IMR-90 (cell line): Measurements from ENCODE around the gene ENDOV. TPM values are rescaled to one million over a fixed set of nuclear protein-coding genes. Genes with fewer than 3 reads are reported as not detected.

Experiments used
- ATAC-seq: fragments of 200-7000 bp; cut with Tn5 transposase; 2 replicates; pipeline ENCODE4 v1.9.1; 2020; ENCODE audit warnings: low read depth, mild to moderate bottlenecking, moderate library complexity
- BruUV-seq: library from RNA; stranded (reverse); fragments of 400-500 nt; replicated peaks from 2 replicates; lab custom pipeline; 2021; lab: Mats Ljungman, UMichigan
- CTCF ChIA-PET: fragments of 300-600 bp; formaldehyde crosslinking; extraction: SDS; loops from one replicate; lab custom pipeline; 2021; ENCODE audit warnings: antibody characterized with exemption; lab: Yijun Ruan, JAX
- POLR2A ChIA-PET: fragments of 300-600 bp; sonication (Branson Sonifier 250); formaldehyde crosslinking; loops from one replicate; lab custom pipeline; 2022; ENCODE audit warnings: antibody characterized with exemption; ENCODE audit not compliant: unreplicated experiment; lab: Charles Lee
- DNase-seq: peaks from one replicate; pipeline ENCODE4 v3.0.0; 2013
- H2AFZ ChIP-seq: replicated peaks from 2 replicates; pipeline ENCODE3; 2013; ENCODE audit warnings: low read length, mild to moderate bottlenecking; ENCODE audit not compliant: poor library complexity
- H2AK5ac ChIP-seq: 2 replicates; pipeline ENCODE4 v1.6.1; 2013; ENCODE audit warnings: low read depth, low read length, inconsistent platforms
- H2AK9ac ChIP-seq: replicated peaks from 2 replicates; pipeline ENCODE3; 2013; ENCODE audit warnings: mild to moderate bottlenecking, low read depth, low read length, moderate library complexity; ENCODE audit not compliant: poor library complexity
- H2BK120ac ChIP-seq: 2 replicates; pipeline ENCODE4 v1.6.1; 2013; ENCODE audit warnings: low read depth, low read length, inconsistent platforms
- H2BK15ac ChIP-seq: 3 replicates; pipeline ENCODE4 v1.6.1; 2013; ENCODE audit warnings: low read depth, low read length, inconsistent platforms
- H2BK20ac ChIP-seq: 2 replicates; pipeline ENCODE4 v1.6.1; 2013; ENCODE audit warnings: low read depth, mild to moderate bottlenecking, inconsistent platforms, low read length, moderate library complexity
- H2BK5ac ChIP-seq: 2 replicates; pipeline ENCODE4 v1.6.1; 2013; ENCODE audit warnings: mild to moderate bottlenecking, low read depth, low read length, inconsistent platforms; ENCODE audit not compliant: poor library complexity, severe bottlenecking
- H3K14ac ChIP-seq: replicated peaks from 2 replicates; pipeline ENCODE4 v1.6.1; 2013; ENCODE audit warnings: low read depth, low read length, inconsistent platforms
- H3K18ac ChIP-seq: 2 replicates; pipeline ENCODE4 v1.6.1; 2013; ENCODE audit warnings: low read depth, low read length, control low read depth
- H3K23ac ChIP-seq: 2 replicates; pipeline ENCODE4 v1.6.1; 2013; ENCODE audit warnings: low read depth, low read length, inconsistent platforms
- H3K27ac ChIP-seq: 2 replicates; pipeline ENCODE4 v1.5.1; 2013; ENCODE audit warnings: mild to moderate bottlenecking, control low read depth, low read length; ENCODE audit not compliant: insufficient read depth
- H3K27me3 ChIP-seq: 2 replicates; pipeline ENCODE4 v1.6.1; 2013; ENCODE audit warnings: low read length; ENCODE audit not compliant: control insufficient read depth, insufficient read depth
- H3K36me3 ChIP-seq: 2 replicates; pipeline ENCODE4 v1.6.1; 2013; ENCODE audit warnings: low read length, mixed read lengths; ENCODE audit not compliant: control insufficient read depth, insufficient read depth
- H3K4ac ChIP-seq: 2 replicates; pipeline ENCODE4 v1.6.1; 2013; ENCODE audit warnings: low read depth, low read length, inconsistent platforms
- H3K4me1 ChIP-seq: 2 replicates; pipeline ENCODE4 v1.6.1; 2013; ENCODE audit warnings: low read length, mixed read lengths; ENCODE audit not compliant: control insufficient read depth, insufficient read depth
- H3K4me2 ChIP-seq: 2 replicates; pipeline ENCODE4 v1.6.1; 2013; ENCODE audit warnings: low read depth, mild to moderate bottlenecking, control low read depth, low read length, moderate library complexity
- H3K4me3 ChIP-seq: 2 replicates; pipeline ENCODE4 v1.5.1; 2013; ENCODE audit warnings: low read depth, mild to moderate bottlenecking, control low read depth, low read length, moderate library complexity; ENCODE audit not compliant: insufficient read depth
- H3K56ac ChIP-seq: 2 replicates; pipeline ENCODE4 v1.6.1; 2013; ENCODE audit warnings: low read length, inconsistent platforms; ENCODE audit not compliant: insufficient read depth; ENCODE audit errors: extremely low read depth
- H3K79me1 ChIP-seq, 2 experiments: 2 replicates each; pipeline ENCODE4 v1.6.1; 2013; ENCODE audit warnings: low read length in 2 of 2, inconsistent platforms in 1 of 2, low read depth in 1 of 2
- H3K9ac ChIP-seq: 2 replicates; pipeline ENCODE4 v1.6.1; 2013; ENCODE audit warnings: low read depth, low read length, control low read depth
- H3K9me1 ChIP-seq: 2 replicates; pipeline ENCODE4 v1.6.1; 2013; ENCODE audit warnings: low read length, inconsistent platforms; ENCODE audit not compliant: insufficient read depth
- H3K9me3 ChIP-seq: 2 replicates; pipeline ENCODE4 v1.6.1; 2013; ENCODE audit warnings: low read length; ENCODE audit not compliant: control insufficient read depth, insufficient read depth
- H4K20me1 ChIP-seq: 2 replicates; pipeline ENCODE4 v1.6.1; 2013; ENCODE audit warnings: low read length, inconsistent platforms; ENCODE audit not compliant: insufficient read depth
- H4K5ac ChIP-seq: 2 replicates; pipeline ENCODE4 v1.6.1; 2013; ENCODE audit warnings: mild to moderate bottlenecking, low read depth, low read length, control low read depth
- H4K8ac ChIP-seq, 2 experiments: 2 replicates each; pipeline ENCODE4 v1.6.1; 2013; ENCODE audit warnings: low read depth in 2 of 2, low read length in 2 of 2, control low read depth in 1 of 2, inconsistent platforms in 1 of 2
- H4K91ac ChIP-seq: 2 replicates; pipeline ENCODE4 v1.6.1; 2013; ENCODE audit warnings: low read depth, low read length, inconsistent platforms; ENCODE audit not compliant: insufficient read depth
- BHLHE40 ChIP-seq: fragments of 150-350 bp; IDR thresholded peaks from 2 replicates; pipeline ENCODE4 v1.6.1; 2016; ENCODE audit warnings: mild to moderate bottlenecking, low read depth, low read length
- CEBPB ChIP-seq: IDR thresholded peaks from 2 replicates; pipeline ENCODE4 v1.6.1; 2012; ENCODE audit warnings: low read depth, low read length, improper control_type of control experiment
- CHD1 ChIP-seq: IDR thresholded peaks from 2 replicates; pipeline ENCODE4 v1.6.1; 2012; ENCODE audit warnings: low read depth, low read length, improper control_type of control experiment
- FOS ChIP-seq: fragments of 150-350 bp; IDR thresholded peaks from 2 replicates; pipeline ENCODE4 v1.6.1; 2016; ENCODE audit warnings: low read depth, low read length
- MAFK ChIP-seq: IDR thresholded peaks from 2 replicates; pipeline ENCODE4 v1.6.1; 2012; ENCODE audit warnings: low read depth, low read length, improper control_type of control experiment
- MAZ ChIP-seq: IDR thresholded peaks from 2 replicates; pipeline ENCODE4 v1.6.1; 2012; ENCODE audit warnings: low read depth, mild to moderate bottlenecking, low read length, improper control_type of control experiment, moderate library complexity, borderline replicate concordance
- MXI1 ChIP-seq: IDR thresholded peaks from 2 replicates; pipeline ENCODE4 v1.6.1; 2012; ENCODE audit warnings: low read depth, mild to moderate bottlenecking, low read length, moderate library complexity, borderline replicate concordance
- NFE2L2 ChIP-seq: fragments of 150-350 bp; IDR thresholded peaks from 2 replicates; pipeline ENCODE4 v1.6.1; 2016; ENCODE audit warnings: low read depth, mild to moderate bottlenecking, low read length
- POLR2A ChIP-seq: IDR thresholded peaks from 2 replicates; pipeline ENCODE4 v1.6.1; 2012; ENCODE audit warnings: mild to moderate bottlenecking, low read depth, low read length
- RAD21 ChIP-seq: IDR thresholded peaks from 2 replicates; pipeline ENCODE4 v1.6.1; 2012; ENCODE audit warnings: low read length, improper control_type of control experiment
- RCOR1 ChIP-seq: IDR thresholded peaks from 2 replicates; pipeline ENCODE4 v1.6.1; 2012; ENCODE audit warnings: mild to moderate bottlenecking, low read length, improper control_type of control experiment; ENCODE audit not compliant: insufficient replicate concordance
- RFX5 ChIP-seq: IDR thresholded peaks from 2 replicates; pipeline ENCODE4 v1.8.0; 2012; ENCODE audit warnings: low read depth, mild to moderate bottlenecking, low read length, moderate library complexity
- SMC3 ChIP-seq: fragments of 150-350 bp; IDR thresholded peaks from 2 replicates; pipeline ENCODE4 v1.6.1; 2016; ENCODE audit warnings: low read depth, mild to moderate bottlenecking, antibody characterized with exemption, low read length, moderate library complexity
- WGBS, 2 experiments: methylation state at CpG; one replicate each; pipeline versions ENCODE4 v1.1.5 to v1.1.7; 2013; ENCODE audit warnings: missing lambda C conversion rate in 2 of 2; ENCODE audit not compliant: insufficient read length in 1 of 2; ENCODE audit errors: extremely low coverage in 2 of 2; 5-methylcytosine and 5-hydroxymethylcytosine counted together
- dilution Hi-C: fragments of 300-500 bp; cut with HindIII; formaldehyde crosslinking; loops from one replicate; pipeline ENCODE4 v1.14.3; 2018; ENCODE audit warnings: low sequenced_read_pairs; ENCODE audit not compliant: unreplicated experiment
- in situ Hi-C: fragments of 300-500 bp; cut with MboI; formaldehyde crosslinking; loops from 3 replicates; pipeline ENCODE4 v1.14.3; 2019; ENCODE audit warnings: low sequenced_read_pairs, inconsistent platforms, mixed read lengths
- intact Hi-C: fragments of 100-400 bp; cut with micrococcal nuclease; formaldehyde crosslinking; loops from 2 replicates; pipeline ENCODE4 v1.10.0; 2022
- polyA plus RNA-seq, 3 experiments: library from polyadenylated mRNA; depleted of rRNA; stranded (reverse); fragments of >200 nt; gene quantifications; 2 replicates each; pipeline ENCODE4 v1.2.3, GENCODE V29; 2012; ENCODE audit warnings: low replicate concordance in 1 of 3
- total RNA-seq: library from RNA; depleted of rRNA; stranded (reverse); fragments of >200 nt; gene quantifications from 2 replicates; pipeline ENCODE4 v1.2.3, GENCODE V29; 2012
- TF ChIP-seq, protein P1 (sequence below): fragments of 150-350 bp; IDR thresholded peaks from 2 replicates; pipeline ENCODE4 v1.6.1; 2017; ENCODE audit warnings: mild to moderate bottlenecking, antibody characterized with exemption, low read length, low read depth
- TF ChIP-seq, protein P2 (sequence below): fragments of 150-350 bp; IDR thresholded peaks from 2 replicates; pipeline ENCODE4 v1.6.1; 2016; ENCODE audit warnings: low read depth, mild to moderate bottlenecking, low read length, moderate library complexity, borderline replicate concordance
- TF ChIP-seq, protein P3 (sequence below): conservative IDR thresholded peaks from 2 replicates; pipeline ENCODE4 v1.5.1; 2012; ENCODE audit warnings: mild to moderate bottlenecking, low read depth, low read length, improper control_type of control experiment

The ENDOV gene
- total and polyA plus RNA-seq, 2 of the 4 experiments (the other 2 are of a cell fraction): 15.1 to 30.3 TPM

DNA sequence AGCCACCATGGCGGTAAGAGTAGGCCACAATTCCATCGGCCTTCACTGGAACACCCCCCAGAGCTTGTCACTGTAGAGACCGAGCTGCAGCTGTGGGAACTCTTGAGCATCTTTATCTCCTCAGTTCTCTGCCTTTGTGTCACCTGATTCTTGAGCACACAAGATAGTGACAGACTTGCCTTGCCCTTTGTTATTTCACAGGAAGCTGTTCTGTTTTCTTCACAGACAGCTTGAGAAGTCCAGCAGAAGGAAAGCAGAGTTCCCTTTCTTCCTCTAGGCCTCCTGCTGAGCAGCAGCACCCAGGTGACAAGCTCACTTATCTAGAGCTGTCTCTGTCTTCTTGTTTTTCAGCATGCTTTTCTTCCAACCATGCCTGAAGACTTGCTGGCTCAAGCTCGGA, 38.4 kb upstream of the ENDOV start:
- peaks cover 6% of the 10 kb centered on the region; the same call in 1 of the 2 replicates for H3K9me1 ChIP-seq
- ATAC-seq (no peak), DNase-seq (no peak)
- H2BK20ac ChIP-seq: no peak overlapping the region
- no peak overlapping the region for H2BK5ac ChIP-seq
- in situ Hi-C loops (no loop called here), dilution Hi-C loops (no loop called here), intact Hi-C loops (no loop called here)
- no peak overlapping the region for H3K4me2 ChIP-seq
- no peak overlapping the region for H3K14ac ChIP-seq
- H3K79me1 ChIP-seq: 0 out of 4 replicates have a peak, but pooled peaks cover 0 to 5% of the 10 kb centered on the region in 2 experiments
- no peaks in the 10 kb centered on the region for H3K27me3 ChIP-seq
- H3K56ac ChIP-seq: no peak overlapping the region
- H4K5ac ChIP-seq: no peak overlapping the region
- ChIA-PET POLR2A (no interaction called here), CTCF (no interaction called here)
- H3K23ac ChIP-seq: no peak overlapping the region
- no peak overlapping the region for H2BK15ac ChIP-seq
- no peak overlapping the region for H2AK9ac ChIP-seq
- H3K9me3 ChIP-seq: no peaks in the 10 kb centered on the region
- no peak overlapping the region for H3K4me3 ChIP-seq
- no peak overlapping the region for H4K8ac ChIP-seq
- BruUV-seq: no TSS peak
- 86% methylated on average over 3 of the region's 4 CpGs; no CpG with 5 or more reads in 1 of the 2 experiments for WGBS, 2 experiments
- H3K36me3 ChIP-seq: peaks cover 70% of the 10 kb centered on the region
- no peak overlapping the region for H2BK120ac ChIP-seq
- H3K4ac ChIP-seq: no peak overlapping the region
- no peak overlapping the region for H2AFZ ChIP-seq
- no peak overlapping the region for H3K18ac ChIP-seq
- no peaks in the 10 kb centered on the region for H4K20me1 ChIP-seq
- H3K27ac ChIP-seq: no peak overlapping the region
- no peak overlapping the region for H4K91ac ChIP-seq
- TF ChIP-seq, protein P1, sequence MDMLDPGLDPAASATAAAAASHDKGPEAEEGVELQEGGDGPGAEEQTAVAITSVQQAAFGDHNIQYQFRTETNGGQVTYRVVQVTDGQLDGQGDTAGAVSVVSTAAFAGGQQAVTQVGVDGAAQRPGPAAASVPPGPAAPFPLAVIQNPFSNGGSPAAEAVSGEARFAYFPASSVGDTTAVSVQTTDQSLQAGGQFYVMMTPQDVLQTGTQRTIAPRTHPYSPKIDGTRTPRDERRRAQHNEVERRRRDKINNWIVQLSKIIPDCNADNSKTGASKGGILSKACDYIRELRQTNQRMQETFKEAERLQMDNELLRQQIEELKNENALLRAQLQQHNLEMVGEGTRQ: no peak
- no peak for TF ChIP-seq CEBPB
- TF ChIP-seq NFE2L2: no peak
- no peak for TF ChIP-seq FOS
- TF ChIP-seq RCOR1: no peak
- no peak for TF ChIP-seq SMC3
- TF ChIP-seq POLR2A: no peak
- TF ChIP-seq MAFK: no peak
- no peak for TF ChIP-seq MAZ
- TF ChIP-seq, protein P2, sequence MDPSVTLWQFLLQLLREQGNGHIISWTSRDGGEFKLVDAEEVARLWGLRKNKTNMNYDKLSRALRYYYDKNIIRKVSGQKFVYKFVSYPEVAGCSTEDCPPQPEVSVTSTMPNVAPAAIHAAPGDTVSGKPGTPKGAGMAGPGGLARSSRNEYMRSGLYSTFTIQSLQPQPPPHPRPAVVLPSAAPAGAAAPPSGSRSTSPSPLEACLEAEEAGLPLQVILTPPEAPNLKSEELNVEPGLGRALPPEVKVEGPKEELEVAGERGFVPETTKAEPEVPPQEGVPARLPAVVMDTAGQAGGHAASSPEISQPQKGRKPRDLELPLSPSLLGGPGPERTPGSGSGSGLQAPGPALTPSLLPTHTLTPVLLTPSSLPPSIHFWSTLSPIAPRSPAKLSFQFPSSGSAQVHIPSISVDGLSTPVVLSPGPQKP: no peak
- no peak for TF ChIP-seq RFX5
- TF ChIP-seq MXI1: no peak
- no peak for TF ChIP-seq BHLHE40
- TF ChIP-seq, protein P3, sequence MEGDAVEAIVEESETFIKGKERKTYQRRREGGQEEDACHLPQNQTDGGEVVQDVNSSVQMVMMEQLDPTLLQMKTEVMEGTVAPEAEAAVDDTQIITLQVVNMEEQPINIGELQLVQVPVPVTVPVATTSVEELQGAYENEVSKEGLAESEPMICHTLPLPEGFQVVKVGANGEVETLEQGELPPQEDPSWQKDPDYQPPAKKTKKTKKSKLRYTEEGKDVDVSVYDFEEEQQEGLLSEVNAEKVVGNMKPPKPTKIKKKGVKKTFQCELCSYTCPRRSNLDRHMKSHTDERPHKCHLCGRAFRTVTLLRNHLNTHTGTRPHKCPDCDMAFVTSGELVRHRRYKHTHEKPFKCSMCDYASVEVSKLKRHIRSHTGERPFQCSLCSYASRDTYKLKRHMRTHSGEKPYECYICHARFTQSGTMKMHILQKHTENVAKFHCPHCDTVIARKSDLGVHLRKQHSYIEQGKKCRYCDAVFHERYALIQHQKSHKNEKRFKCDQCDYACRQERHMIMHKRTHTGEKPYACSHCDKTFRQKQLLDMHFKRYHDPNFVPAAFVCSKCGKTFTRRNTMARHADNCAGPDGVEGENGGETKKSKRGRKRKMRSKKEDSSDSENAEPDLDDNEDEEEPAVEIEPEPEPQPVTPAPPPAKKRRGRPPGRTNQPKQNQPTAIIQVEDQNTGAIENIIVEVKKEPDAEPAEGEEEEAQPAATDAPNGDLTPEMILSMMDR: no peak
- TF ChIP-seq RAD21: no peak
- TF ChIP-seq CHD1: no peak
- H3K9ac ChIP-seq: no peak overlapping the region
- no peak overlapping the region for H2AK5ac ChIP-seq
- H3K4me1 ChIP-seq: no peaks in the 10 kb centered on the region
